ENCODE data around the gene CTNNA1.

DNA sequence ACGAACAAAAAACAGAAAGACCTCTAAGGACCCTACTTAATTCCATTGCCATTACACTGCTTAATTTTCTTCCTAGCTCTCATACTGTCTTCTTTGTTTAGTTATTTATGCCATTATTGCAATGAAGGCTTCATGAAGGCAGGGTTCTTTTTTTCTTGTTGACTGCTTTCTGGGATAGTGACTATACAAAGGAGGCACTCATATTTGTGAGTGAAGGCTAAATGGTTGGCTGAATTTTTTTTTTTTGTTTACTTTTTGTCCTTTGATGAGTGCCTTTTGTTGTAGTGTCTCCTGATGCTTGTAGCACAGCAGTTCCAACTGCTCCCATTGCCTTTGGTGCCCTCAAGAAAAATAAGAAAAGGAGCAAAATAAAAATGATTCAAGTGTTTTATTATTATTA, 17.8 kb downstream of the CTNNA1 start:
- TF ChIP-seq, protein P1, sequence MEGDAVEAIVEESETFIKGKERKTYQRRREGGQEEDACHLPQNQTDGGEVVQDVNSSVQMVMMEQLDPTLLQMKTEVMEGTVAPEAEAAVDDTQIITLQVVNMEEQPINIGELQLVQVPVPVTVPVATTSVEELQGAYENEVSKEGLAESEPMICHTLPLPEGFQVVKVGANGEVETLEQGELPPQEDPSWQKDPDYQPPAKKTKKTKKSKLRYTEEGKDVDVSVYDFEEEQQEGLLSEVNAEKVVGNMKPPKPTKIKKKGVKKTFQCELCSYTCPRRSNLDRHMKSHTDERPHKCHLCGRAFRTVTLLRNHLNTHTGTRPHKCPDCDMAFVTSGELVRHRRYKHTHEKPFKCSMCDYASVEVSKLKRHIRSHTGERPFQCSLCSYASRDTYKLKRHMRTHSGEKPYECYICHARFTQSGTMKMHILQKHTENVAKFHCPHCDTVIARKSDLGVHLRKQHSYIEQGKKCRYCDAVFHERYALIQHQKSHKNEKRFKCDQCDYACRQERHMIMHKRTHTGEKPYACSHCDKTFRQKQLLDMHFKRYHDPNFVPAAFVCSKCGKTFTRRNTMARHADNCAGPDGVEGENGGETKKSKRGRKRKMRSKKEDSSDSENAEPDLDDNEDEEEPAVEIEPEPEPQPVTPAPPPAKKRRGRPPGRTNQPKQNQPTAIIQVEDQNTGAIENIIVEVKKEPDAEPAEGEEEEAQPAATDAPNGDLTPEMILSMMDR (IDR thresholded peaks at IDR 0.05): no peak
- TF ChIP-seq POLR2A (IDR thresholded peaks at IDR 0.05): no peak

Data from right lobe of liver (tissue), 4 donors.